T-cell (primary cell): Measurements from ENCODE around the gene OTUD7B. TPM values are rescaled to one million over a fixed set of nuclear protein-coding genes. Genes with fewer than 3 reads are reported as not detected.
"Not testable (repeated sequence)": the region's sequence is repeated elsewhere in the genome, so short reads cannot be mapped to it uniquely, and the experiment has no call there.

Source experiments
- ATAC-seq, 4 experiments: fragments of 200-7000 bp in 3 of 4; fragments of 150-1000 bp in 1 of 4; cut with Tn5 transposase; replicated peaks in 1 of 4; 1 replicate in 3 of 4; 2 replicates in 1 of 4; pipeline ENCODE4 v1.10.0; 2021; ENCODE audit warnings: moderate library complexity in 3 of 4, mild to moderate bottlenecking in 2 of 4, moderate number of reproducible peaks in 1 of 4
- CTCF ChIA-PET, 2 donors: fragments of 300-600 bp; sonication (Branson Sonifier 250); formaldehyde crosslinking; loops; one replicate each; lab custom pipeline; 2022; ENCODE audit warnings: antibody characterized with exemption in 2 of 2; lab: Charles Lee
- POLR2A ChIA-PET, 2 donors: fragments of 300-600 bp; sonication (Branson Sonifier 250); formaldehyde crosslinking; loops; one replicate each; lab custom pipeline; 2022; ENCODE audit warnings: antibody characterized with exemption in 2 of 2; lab: Charles Lee
- DNase-seq, 35 experiments: peaks; one replicate each; pipeline versions ENCODE4 v3.0.0 to v3.0.0-alpha.2; 2013 to 2023
- H3K27ac ChIP-seq: one replicate; pipeline ENCODE4 v1.5.1; 2013; ENCODE audit warnings: low read length
- H3K27me3 ChIP-seq, 2 experiments: replicated peaks in 1 of 2; 1 replicate in 1 of 2; 2 replicates in 1 of 2; pipeline versions ENCODE4 v1.6.1 to v1.7.0; 2013; ENCODE audit warnings: low read length in 1 of 2, mixed read lengths in 1 of 2; ENCODE audit not compliant: control insufficient read depth in 2 of 2, insufficient read depth in 2 of 2; ENCODE audit errors: extremely low read depth in 1 of 2
- H3K36me3 ChIP-seq, 2 donors: 1 replicate in 1 of 2; 2 replicates in 1 of 2; pipeline versions ENCODE4 v1.6.1 to v1.7.0; 2013; ENCODE audit warnings: low read length in 1 of 2; ENCODE audit not compliant: control insufficient read depth in 2 of 2, insufficient read depth in 1 of 2; ENCODE audit errors: extremely low read depth in 1 of 2
- H3K4me1 ChIP-seq, 2 experiments: 1 replicate in 1 of 2; 2 replicates in 1 of 2; pipeline versions ENCODE4 v1.6.1 to v1.7.0; 2013; ENCODE audit warnings: low read length in 2 of 2, mixed read lengths in 1 of 2; ENCODE audit not compliant: insufficient read depth in 2 of 2, control insufficient read depth in 1 of 2; ENCODE audit errors: extremely low read depth in 1 of 2
- H3K4me3 ChIP-seq, 2 donors: 1 replicate in 1 of 2; 2 replicates in 1 of 2; pipeline versions ENCODE4 v1.5.1 to v1.7.0; 2013; ENCODE audit warnings: mild to moderate bottlenecking in 2 of 2, low read length in 1 of 2, moderate library complexity in 1 of 2; ENCODE audit not compliant: control insufficient read depth in 1 of 2; ENCODE audit errors: extremely low read depth in 1 of 2
- H3K9me3 ChIP-seq: 2 replicates; pipeline ENCODE4 v1.7.0; 2013
- H3K27ac Mint-ChIP-seq, 2 donors: one replicate each; pipeline ENCODE4 v1.8.0; 2020 to 2021; ENCODE audit warnings: mild to moderate bottlenecking in 2 of 2, mixed read lengths in 2 of 2
- H3K27me3 Mint-ChIP-seq, 2 donors: one replicate each; pipeline ENCODE4 v1.8.0; 2021 to 2022; ENCODE audit warnings: mixed read lengths in 2 of 2
- H3K36me3 Mint-ChIP-seq: one replicate; pipeline ENCODE4 v1.8.0; 2021; ENCODE audit warnings: mixed read lengths
- H3K4me1 Mint-ChIP-seq, 3 donors: one replicate each; pipeline ENCODE4 v1.8.0; 2020 to 2022; ENCODE audit warnings: mixed read lengths in 3 of 3, mild to moderate bottlenecking in 1 of 3
- H3K4me3 Mint-ChIP-seq, 3 donors: one replicate each; pipeline ENCODE4 v1.8.0; 2020 to 2022; ENCODE audit warnings: mild to moderate bottlenecking in 3 of 3, mixed read lengths in 3 of 3, moderate library complexity in 3 of 3
- H3K9me3 Mint-ChIP-seq, 3 donors: one replicate each; pipeline ENCODE4 v1.8.0; 2020 to 2022; ENCODE audit warnings: mixed read lengths in 3 of 3
- WGBS: methylation state at CpG from one replicate; pipeline ENCODE4 v1.1.5; 2013; ENCODE audit warnings: missing lambda C conversion rate; ENCODE audit not compliant: insufficient coverage; 5-methylcytosine and 5-hydroxymethylcytosine counted together
- total RNA-seq, 35 experiments: library from RNA in 6 of 35; stranded (reverse) in 6 of 35; fragments of 120-200 nt in 1 of 35; gene quantifications; one replicate each; pipeline versions ENCODE4 v1.2.1 to v1.2.4 and lab custom pipeline; 2013 to 2026

OTUD7B gene
- total RNA-seq, 5 donors from 2014 or later (not counting 1 experiment from before 2014, with no cell fraction given): 7.8 to 13.7 (median 10.2) TPM

- Mint-ChIP-seq H3K4me3 (no peak overlapping the region), H3K27ac (no peak overlapping the region), H3K4me1 (peaks cover 14 to 22% (median 21%) of the 10 kb centered on the region in 3 donors), H3K9me3 (no peaks in the 10 kb centered on the region), H3K36me3 (peaks cover 35% of the 10 kb centered on the region), H3K27me3 (no peaks in the 10 kb centered on the region)
- 0% methylated on average over 1 of the region's 3 CpGs for WGBS
- peak in 32 of 35 experiments; percentile 5 to 78 (median 19) for DNase-seq
- Histone ChIP-seq H3K27me3 (no peaks in the 10 kb centered on the region), H3K9me3 (no peaks in the 10 kb centered on the region), H3K36me3 (peaks cover 5 to 34% of the 10 kb centered on the region in 2 donors), H3K4me3 (no peak overlapping the region), H3K4me1 (peaks cover 3 to 4% of the 10 kb centered on the region in 2 experiments), H3K27ac (no peak overlapping the region)
- CTCF ChIA-PET: interaction anchor here (0.6 to 3.1 kb wide), 13 partner anchors 18 to 228 kb away, joined by 3 to 40 read pairs (median 3); partner anchors contain the start of gene OTUD7B (in 1 of the 2)
- ATAC-seq: peak; percentile 77 to 82 (median 78)
- POLR2A ChIA-PET: no interaction called here
These were observed 48.4 kb downstream of the OTUD7B start for GRCh38 chr1:149962039-149962647.

GRCh38 chr1:149957548-149957947 lies 53.0 kb downstream of the OTUD7B start:
- H3K4me1 ChIP-seq, DNase-seq, ATAC-seq, H3K9me3 ChIP-seq, H3K27ac ChIP-seq, H3K4me3 ChIP-seq, H3K36me3 ChIP-seq, CTCF ChIA-PET, H3K27me3 Mint-ChIP-seq, H3K27ac Mint-ChIP-seq, H3K9me3 Mint-ChIP-seq, H3K27me3 ChIP-seq, H3K4me3 Mint-ChIP-seq, POLR2A ChIA-PET: not testable (repeated sequence)
- H3K4me1 Mint-ChIP-seq: peaks cover 9 to 12% (median 9%) of the 10 kb centered on the region in 3 donors
- 83% methylated on average over 2 of the region's 14 CpGs for WGBS
- H3K36me3 Mint-ChIP-seq: peaks cover 29% of the 10 kb centered on the region

DNA sequence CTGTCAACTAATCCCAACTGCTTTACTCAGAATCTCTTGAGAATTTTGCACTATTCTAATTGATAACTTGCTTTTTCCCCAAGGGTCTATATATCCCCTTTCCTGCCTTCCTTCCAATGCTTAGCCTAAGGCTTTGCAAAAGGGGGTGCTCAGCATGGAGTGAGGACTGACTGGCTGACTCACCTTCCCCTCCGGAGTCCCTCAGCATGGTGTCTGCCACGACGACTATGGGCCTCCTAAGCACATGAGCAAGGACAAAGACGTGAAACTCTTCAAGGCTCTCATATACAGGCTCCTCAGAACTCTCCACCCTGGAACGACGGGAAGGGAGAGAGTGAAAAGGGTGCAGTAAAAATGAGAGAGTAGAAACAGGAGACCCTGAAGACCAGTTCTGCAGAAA lies 60.6 kb downstream of the OTUD7B start:
- H3K27me3 Mint-ChIP-seq: no peaks in the 10 kb centered on the region
- no peak overlapping the region for H3K27ac Mint-ChIP-seq
- peaks cover 35% of the 10 kb centered on the region for H3K36me3 Mint-ChIP-seq
- DNase-seq (no peak), ATAC-seq (no peak)
- no peak overlapping the region for H3K4me3 Mint-ChIP-seq
- H3K4me1 Mint-ChIP-seq: no peaks in the 10 kb centered on the region
- no peak overlapping the region for H3K27ac ChIP-seq
- no CpG with 5 or more reads among the region's 6 CpGs for WGBS
- no peak overlapping the region for H3K4me3 ChIP-seq
- peaks cover 0 to 22% of the 10 kb centered on the region in 2 donors for H3K36me3 ChIP-seq
- POLR2A ChIA-PET: no interaction called here
- H3K27me3 ChIP-seq: no peaks in the 10 kb centered on the region
- H3K9me3 ChIP-seq: no peaks in the 10 kb centered on the region
- CTCF ChIA-PET: no interaction called here
- H3K9me3 Mint-ChIP-seq: no peaks in the 10 kb centered on the region
- no peaks in the 10 kb centered on the region for H3K4me1 ChIP-seq

GRCh38 chr1:149945206-149945605 lies 65.3 kb downstream of the OTUD7B start:
- Mint-ChIP-seq H3K4me1 (peaks cover 0 to 8% (median 3%) of the 10 kb centered on the region in 3 donors), H3K27ac (no peak overlapping the region), H3K27me3 (no peaks in the 10 kb centered on the region), H3K36me3 (peaks cover 37% of the 10 kb centered on the region), H3K9me3 (no peaks in the 10 kb centered on the region), H3K4me3 (no peak overlapping the region)
- no peak for DNase-seq
- Histone ChIP-seq H3K9me3 (no peaks in the 10 kb centered on the region), H3K27me3 (no peaks in the 10 kb centered on the region), H3K27ac (no peak overlapping the region), H3K4me1 (no peaks in the 10 kb centered on the region), H3K36me3 (peaks cover 0 to 29% of the 10 kb centered on the region in 2 donors), H3K4me3 (no peak overlapping the region)
- WGBS: 100% methylated on average over 1 of the region's 4 CpGs
- POLR2A ChIA-PET: no interaction called here
- CTCF ChIA-PET: no interaction called here
- ATAC-seq: no peak

GRCh38 chr1:149942885-149943284 lies 67.6 kb downstream of the OTUD7B start:
- H3K4me3 Mint-ChIP-seq: no peak overlapping the region
- peaks cover 21% of the 10 kb centered on the region for H3K36me3 Mint-ChIP-seq

DNA sequence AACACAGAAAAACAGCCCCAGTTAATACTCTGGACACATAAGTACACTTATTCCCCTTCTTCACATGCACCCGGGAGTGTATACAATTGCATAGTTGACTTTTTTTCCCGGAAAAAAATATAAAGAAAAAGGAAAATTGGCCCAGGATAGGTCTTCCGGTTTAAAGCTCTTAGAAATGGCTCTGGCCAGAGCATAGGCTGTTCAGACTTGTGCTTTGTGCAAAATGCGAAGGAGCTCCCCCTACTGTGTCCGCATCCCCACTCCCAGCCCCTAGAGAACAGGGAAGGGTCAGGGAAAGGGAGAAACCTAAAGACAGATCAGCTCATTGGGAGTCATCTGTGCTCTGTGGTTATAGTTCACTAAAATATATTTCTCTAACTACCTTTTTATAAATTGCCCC lies 68.3 kb downstream of the OTUD7B start:
- peaks cover 17% of the 10 kb centered on the region for H3K36me3 Mint-ChIP-seq
- CTCF ChIA-PET: no interaction called here
- peaks cover 7 to 25% (median 22%) of the 10 kb centered on the region in 3 donors for H3K4me1 Mint-ChIP-seq
- no peak overlapping the region for H3K4me3 ChIP-seq
- no peak overlapping the region for H3K4me3 Mint-ChIP-seq
- WGBS: 83% methylated on average over 2 of the region's 5 CpGs
- DNase-seq (no peak), ATAC-seq (no peak)
- no peaks in the 10 kb centered on the region for H3K27me3 ChIP-seq
- H3K36me3 ChIP-seq: peaks cover 0 to 15% of the 10 kb centered on the region in 2 donors
- peak overlapping the region in 1 of 2 donors; percentile 6 for H3K27ac Mint-ChIP-seq
- H3K27me3 Mint-ChIP-seq: no peaks in the 10 kb centered on the region
- peaks cover 6 to 13% of the 10 kb centered on the region in 2 experiments for H3K4me1 ChIP-seq
- no peaks in the 10 kb centered on the region for H3K9me3 Mint-ChIP-seq
- H3K27ac ChIP-seq: no peak overlapping the region
- H3K9me3 ChIP-seq: no peaks in the 10 kb centered on the region
- POLR2A ChIA-PET: no interaction called here

More at GRCh38 chr1:149942885-149943284, 67.6 kb downstream of the OTUD7B start:
- no peak for ATAC-seq
- DNase-seq: no peak
- Mint-ChIP-seq H3K27ac (peak overlapping the region in 1 of 2 donors; percentile 53), H3K9me3 (no peaks in the 10 kb centered on the region), H3K27me3 (no peaks in the 10 kb centered on the region), H3K4me1 (peaks cover 0 to 18% (median 16%) of the 10 kb centered on the region in 3 donors)
- H3K27ac ChIP-seq: no peak overlapping the region
- WGBS: 44% methylated on average over 1 of the region's 3 CpGs
- H3K27me3 ChIP-seq: no peaks in the 10 kb centered on the region
- no peak overlapping the region for H3K4me3 ChIP-seq
- H3K36me3 ChIP-seq: peaks cover 0 to 17% of the 10 kb centered on the region in 2 donors
- CTCF ChIA-PET: no interaction called here
- H3K4me1 ChIP-seq: peaks cover 0 to 7% of the 10 kb centered on the region in 2 experiments
- POLR2A ChIA-PET: no interaction called here
- no peaks in the 10 kb centered on the region for H3K9me3 ChIP-seq
